GM19455 (cell line): ENCODE data around the gene IGSF9B.

Source experiments
- ATAC-seq: cut with Tn5 transposase; IDR thresholded peaks from one replicate; pipeline ENCODE4 v1.9.1; 2021; ENCODE audit not compliant: unreplicated experiment

IGSF9B gene

GRCh38 chr11:133940034-133940433, 16.7 kb downstream of the IGSF9B start:
- no peak for ATAC-seq

- no peak for ATAC-seq
Observed at GRCh38 chr11:133939558-133939957, 17.2 kb downstream of the IGSF9B start.

- no peak for ATAC-seq
Observed at GRCh38 chr11:133938166-133938565, 18.6 kb downstream of the IGSF9B start.

GRCh38 chr11:133937468-133937867, 19.3 kb downstream of the IGSF9B start:
- no peak for ATAC-seq

- ATAC-seq: no peak
Observed at GRCh38 chr11:133937015-133937414, 19.8 kb downstream of the IGSF9B start.

GRCh38 chr11:133936592-133936991, 20.2 kb downstream of the IGSF9B start:
- no peak for ATAC-seq

- ATAC-seq: no peak
Observed at GRCh38 chr11:133936136-133936535, 20.6 kb downstream of the IGSF9B start.

- ATAC-seq: no peak
Observed at GRCh38 chr11:133935551-133935910, 21.2 kb downstream of the IGSF9B start.

- ATAC-seq: no peak
Observed at GRCh38 chr11:133934599-133935550, 21.9 kb downstream of the IGSF9B start.

- ATAC-seq: no peak
Observed at GRCh38 chr11:133934096-133934495, 22.7 kb downstream of the IGSF9B start.

GRCh38 chr11:133931449-133932060, 25.2 kb downstream of the IGSF9B start:
- ATAC-seq: no peak

- no peak for ATAC-seq
Observed at GRCh38 chr11:133930767-133931448, 25.9 kb downstream of the IGSF9B start.

GRCh38 chr11:133930053-133930766, 26.6 kb downstream of the IGSF9B start:
- no peak for ATAC-seq

- ATAC-seq: no peak
Observed at GRCh38 chr11:133929401-133930052, 27.2 kb downstream of the IGSF9B start.

GRCh38 chr11:133928628-133929059, 28.1 kb downstream of the IGSF9B start:
- ATAC-seq: no peak

GRCh38 chr11:133927690-133928627, 28.8 kb downstream of the IGSF9B start:
- ATAC-seq: peak; percentile 85

- no peak for ATAC-seq
Observed at GRCh38 chr11:133926466-133927246, 30.1 kb downstream of the IGSF9B start.

GRCh38 chr11:133925756-133926155, 31.0 kb downstream of the IGSF9B start:
- ATAC-seq: no peak

GRCh38 chr11:133924661-133925060, 32.1 kb downstream of the IGSF9B start:
- no peak for ATAC-seq
